PC-3 (cell line): ENCODE results near the gene TROAP.

Source experiments
- EZH2 ChIP-seq: fragments of 300-600 bp; sonication (generic); IDR thresholded peaks from one replicate; pipeline ENCODE4 v1.6.1; 2017; ENCODE audit warnings: antibody characterized with exemption, mild to moderate bottlenecking, low read length; ENCODE audit not compliant: unreplicated experiment
- TF ChIP-seq, protein P1 (sequence below): fragments of 300-600 bp; sonication (generic); conservative IDR thresholded peaks from 2 replicates; pipeline ENCODE4 v1.5.1; 2017; ENCODE audit warnings: antibody characterized with exemption, low read depth, mild to moderate bottlenecking, low read length

- TF ChIP-seq, protein P1, sequence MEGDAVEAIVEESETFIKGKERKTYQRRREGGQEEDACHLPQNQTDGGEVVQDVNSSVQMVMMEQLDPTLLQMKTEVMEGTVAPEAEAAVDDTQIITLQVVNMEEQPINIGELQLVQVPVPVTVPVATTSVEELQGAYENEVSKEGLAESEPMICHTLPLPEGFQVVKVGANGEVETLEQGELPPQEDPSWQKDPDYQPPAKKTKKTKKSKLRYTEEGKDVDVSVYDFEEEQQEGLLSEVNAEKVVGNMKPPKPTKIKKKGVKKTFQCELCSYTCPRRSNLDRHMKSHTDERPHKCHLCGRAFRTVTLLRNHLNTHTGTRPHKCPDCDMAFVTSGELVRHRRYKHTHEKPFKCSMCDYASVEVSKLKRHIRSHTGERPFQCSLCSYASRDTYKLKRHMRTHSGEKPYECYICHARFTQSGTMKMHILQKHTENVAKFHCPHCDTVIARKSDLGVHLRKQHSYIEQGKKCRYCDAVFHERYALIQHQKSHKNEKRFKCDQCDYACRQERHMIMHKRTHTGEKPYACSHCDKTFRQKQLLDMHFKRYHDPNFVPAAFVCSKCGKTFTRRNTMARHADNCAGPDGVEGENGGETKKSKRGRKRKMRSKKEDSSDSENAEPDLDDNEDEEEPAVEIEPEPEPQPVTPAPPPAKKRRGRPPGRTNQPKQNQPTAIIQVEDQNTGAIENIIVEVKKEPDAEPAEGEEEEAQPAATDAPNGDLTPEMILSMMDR: no peak
- no peak for TF ChIP-seq EZH2
Measured at GRCh38 chr12:49322367-49322707, 718 bp upstream of the TROAP start.
